ENCODE measurements around the gene MYBPC2. TPM values are rescaled to one million over a fixed set of nuclear protein-coding genes. Genes with fewer than 3 reads are reported as not detected.
"Not testable (repeated sequence)": the region's sequence is repeated elsewhere in the genome, so short reads cannot be mapped to it uniquely, and the experiment has no call there.

The MYBPC2 gene
- 59.5 TPM for total RNA-seq

DNA sequence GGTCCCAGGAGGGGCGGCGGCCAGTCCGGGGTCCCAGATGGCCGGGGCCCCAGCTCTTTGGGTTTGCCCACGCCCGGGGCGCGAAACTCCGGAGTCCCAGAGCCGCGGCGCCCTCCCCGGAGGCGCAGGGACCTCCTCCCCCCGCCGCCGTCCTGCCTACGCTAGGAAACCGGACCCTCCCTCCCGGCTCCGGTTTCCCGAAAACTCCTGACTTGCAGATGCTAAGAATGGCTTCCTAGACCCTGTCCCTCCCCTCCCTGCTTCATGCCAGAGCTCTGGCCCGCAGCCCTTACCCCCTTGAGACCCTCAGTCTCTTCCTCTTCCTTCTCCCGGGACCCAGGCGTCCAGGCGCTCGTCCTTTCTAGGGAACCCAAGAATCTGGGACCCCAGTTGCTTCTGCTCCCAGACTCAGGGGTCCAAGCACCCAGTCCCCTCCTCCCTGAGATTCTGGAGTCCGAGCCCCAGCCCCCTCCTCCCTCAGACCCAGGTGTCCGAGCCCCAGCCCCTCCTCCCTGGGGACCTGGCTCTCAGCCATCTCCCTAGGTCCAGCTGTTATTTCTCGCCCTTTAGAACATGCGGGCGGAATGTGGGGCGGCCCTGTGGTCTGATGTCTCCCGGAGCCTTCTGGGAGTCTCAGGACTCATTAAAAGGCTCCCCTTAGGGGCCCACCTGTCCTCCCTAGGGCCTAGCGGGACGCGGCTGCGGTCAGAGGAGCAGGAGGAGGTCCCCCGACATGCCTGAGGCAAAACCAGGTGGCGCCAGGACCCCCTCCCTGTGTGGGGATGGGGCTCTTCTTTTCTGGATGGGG lies at the start of gene MYBPC2:
MYBPC2 (plus strand) TSS at position 672 of the 808 bp plus-strand sequence; CDS start at position 734, 62 bp downstream.
- DNase-seq = peak; percentile 85

DNA sequence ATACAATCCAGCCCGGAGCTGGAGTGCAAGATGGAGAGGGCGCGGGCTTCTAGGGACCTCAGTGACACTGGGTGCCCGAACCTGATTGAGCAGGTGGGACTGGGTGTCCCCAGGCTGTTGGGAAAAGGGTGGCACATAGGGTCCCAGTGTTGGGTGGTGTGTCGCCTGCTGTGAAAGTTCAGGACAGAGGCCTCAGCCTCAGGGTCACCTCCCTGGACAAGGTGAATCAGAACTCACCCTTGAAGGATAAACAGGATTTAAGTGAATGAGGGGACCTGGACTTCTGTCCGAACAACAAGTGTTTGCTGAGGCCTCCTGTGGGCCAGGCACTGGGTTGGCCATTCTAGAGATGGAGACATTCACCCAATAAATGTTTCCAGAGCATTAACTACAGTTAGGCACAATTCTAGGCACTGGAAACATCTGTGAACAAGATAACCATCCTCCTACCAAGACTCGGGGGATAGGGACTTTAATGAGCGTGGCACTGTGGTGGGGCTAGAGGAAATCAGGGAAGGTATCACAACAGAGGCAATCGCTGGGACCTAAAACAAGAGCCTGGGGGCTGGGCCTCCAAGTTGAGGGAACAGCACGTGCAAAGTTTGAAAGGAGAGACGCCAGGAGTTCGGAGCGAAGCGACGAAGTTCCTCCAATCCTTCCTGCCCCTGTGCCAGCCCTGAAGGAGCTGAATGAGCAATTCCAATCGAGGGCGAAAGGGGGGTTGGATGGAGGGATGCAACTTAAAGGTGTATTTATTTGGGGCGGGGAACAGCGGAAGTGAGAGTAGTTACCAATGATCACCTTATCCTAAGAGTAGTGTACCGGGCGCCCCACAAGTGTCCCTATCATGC lies 49.5 kb upstream of the MYBPC2 start:
- peak; percentile 53 for DNase-seq

GRCh38 chr19:50383852-50384684 lies 48.6 kb upstream of the MYBPC2 start, which contains the start of gene POLD1:
Gene POLD1 (plus strand): TSS chr19:50384347. CDS start chr19:50398852, 14,505 bp downstream.
- peak; percentile 99 for DNase-seq

DNA sequence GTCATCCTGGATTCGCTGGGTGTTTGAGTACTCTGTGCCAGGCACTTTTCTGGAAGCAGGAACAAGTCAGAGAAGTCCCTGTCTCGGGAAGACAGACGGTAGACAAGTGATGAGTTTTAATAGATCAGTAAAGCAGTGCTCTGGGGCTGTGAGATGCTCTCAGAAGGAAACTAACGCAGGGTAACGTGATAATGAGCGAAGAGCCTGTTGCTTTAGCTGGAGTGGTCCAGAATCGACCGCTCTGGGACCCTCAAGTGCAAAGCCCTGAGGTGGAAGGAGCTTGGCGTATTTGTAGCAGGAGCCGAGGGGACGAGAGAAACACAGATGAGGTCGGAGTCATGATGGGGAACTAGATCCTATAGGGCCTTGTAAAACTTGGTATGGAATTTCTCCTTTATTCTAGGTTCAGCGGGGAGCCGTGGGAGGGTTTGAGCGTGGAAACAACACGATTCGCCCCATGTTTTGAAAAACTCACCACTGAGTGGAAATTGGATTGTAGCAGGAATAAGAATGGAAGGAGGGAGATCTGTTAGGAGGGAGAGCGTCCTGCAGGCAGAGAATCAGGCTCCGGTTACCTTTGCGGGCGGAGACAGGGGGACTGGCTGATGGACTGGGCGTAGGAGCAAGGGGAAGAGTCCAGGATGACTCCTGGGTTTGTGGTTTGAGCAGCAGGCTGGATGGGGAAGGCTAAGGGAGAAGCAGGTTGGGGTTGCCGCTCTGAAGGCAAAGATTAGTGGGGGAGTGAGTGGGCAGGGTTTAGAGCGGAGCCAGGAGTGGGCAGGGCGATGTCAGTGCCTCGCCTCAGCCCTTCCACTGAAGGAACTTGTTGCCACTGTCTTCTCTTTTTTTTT lies 47.8 kb upstream of the MYBPC2 start:
- no peak for DNase-seq

DNA sequence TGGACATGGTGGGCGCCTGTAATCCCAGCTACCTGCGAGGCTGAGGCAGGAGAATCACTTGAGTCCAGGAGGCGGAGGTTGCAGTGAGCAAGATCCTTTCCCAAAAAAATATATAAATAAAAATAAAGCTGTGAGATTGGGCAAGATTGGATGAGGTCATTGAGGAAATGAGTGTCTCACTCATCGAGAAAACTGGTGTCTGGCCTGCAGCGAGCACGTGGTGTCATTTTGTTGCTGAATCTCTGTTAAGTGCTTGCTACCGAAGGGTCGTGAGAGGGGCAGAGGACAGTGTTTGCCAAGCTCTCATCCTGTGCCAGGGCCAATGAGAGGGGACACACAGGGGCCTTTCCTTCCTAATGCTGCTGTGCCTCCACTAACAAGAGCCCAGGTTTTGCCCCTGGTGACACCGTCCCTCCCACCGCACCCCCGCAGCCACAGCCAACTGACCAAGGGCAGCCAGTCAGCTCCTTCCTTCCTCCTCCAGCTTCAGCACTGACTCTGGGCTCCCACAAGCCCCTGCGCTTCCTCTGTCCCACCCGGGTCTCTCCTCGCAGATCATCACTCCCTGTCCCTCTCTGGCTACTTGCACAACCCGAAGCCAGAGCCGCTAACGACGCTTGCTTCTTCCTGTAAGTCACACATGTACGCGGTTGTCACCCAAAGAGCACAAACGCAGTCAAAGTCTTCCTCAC lies 45.4 kb upstream of the MYBPC2 start:
- DNase-seq = no peak

DNA sequence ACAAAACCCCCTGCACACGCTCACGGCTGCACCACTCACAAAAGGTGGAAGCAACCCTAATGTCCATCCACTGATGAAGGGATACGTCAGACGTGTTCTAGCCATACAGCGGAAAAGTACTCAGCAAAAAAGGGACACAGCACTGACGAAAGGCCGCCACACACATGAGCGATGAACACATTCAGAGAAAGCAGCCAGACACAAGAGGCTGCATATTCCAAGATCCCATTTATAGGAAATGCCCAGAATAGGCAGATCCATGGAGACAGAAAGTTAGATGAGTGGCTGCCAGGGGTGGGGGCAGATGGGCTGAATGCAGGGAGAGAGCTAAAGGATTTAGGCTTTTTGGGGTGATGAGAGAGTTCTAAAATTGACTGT lies 44.8 kb upstream of the MYBPC2 start:
- no peak for DNase-seq

DNA sequence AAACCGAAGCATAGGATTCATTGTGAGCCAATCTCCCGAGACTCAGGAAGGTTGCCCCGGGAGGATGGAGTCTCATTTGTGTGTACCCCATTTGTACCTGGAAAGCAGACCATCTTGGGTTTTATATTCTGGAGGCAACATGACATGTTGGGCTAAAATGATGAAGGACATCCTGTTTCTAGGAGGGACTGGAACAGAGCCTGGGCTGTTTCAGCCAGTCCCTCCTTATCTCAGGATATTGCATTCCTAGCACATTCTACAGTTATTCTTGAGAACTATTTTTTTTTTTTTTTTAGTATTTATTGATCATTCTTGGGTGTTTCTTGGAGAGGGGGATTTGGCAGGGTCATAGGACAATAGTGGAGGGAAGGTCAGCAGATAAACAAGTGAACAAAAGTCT lies 42.4 kb upstream of the MYBPC2 start:
- not testable (repeated sequence) for DNase-seq

DNA sequence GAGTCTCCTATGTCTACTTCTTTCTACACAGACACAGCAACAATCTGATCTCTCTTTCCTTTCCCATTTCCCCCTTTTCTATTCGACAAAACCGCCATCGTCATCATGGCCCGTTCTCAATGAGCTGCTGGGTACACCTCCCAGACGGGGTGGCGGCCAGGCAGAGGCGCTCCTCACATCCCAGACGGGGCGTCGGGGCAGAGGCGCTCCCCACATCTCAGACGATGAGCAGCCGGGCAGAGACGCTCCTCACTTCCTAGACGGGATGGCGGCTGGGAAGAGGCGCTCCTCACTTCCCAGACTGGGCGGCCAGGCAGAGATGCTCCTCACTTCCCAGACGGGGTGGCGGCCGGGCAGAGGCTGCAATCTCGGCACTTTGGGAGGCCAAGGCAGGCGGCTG lies 41.7 kb upstream of the MYBPC2 start:
- DNase-seq = not testable (repeated sequence)

- no peak for DNase-seq
Measured at GRCh38 chr19:50392759-50393158, 39.9 kb upstream of the MYBPC2 start.

DNA sequence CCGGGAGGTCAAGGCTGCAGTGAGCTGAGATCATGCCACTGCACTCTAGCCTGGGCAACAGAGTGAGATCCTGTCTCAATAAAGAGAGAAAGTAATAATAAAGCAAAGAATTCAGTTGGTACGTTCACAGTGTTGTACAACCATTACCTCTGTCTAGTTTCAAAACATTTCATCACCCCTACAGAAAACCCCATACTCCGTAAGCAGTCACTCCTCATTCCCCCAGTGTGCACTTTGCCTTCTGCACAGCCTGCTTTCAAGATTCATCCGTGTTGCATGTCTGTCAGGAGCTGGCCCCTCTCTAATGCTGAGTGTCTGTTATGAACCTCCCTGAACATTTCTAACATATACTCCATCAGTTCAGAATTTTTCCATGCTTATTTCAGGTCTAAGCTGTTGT lies 39.1 kb upstream of the MYBPC2 start:
- DNase-seq = no peak

DNA sequence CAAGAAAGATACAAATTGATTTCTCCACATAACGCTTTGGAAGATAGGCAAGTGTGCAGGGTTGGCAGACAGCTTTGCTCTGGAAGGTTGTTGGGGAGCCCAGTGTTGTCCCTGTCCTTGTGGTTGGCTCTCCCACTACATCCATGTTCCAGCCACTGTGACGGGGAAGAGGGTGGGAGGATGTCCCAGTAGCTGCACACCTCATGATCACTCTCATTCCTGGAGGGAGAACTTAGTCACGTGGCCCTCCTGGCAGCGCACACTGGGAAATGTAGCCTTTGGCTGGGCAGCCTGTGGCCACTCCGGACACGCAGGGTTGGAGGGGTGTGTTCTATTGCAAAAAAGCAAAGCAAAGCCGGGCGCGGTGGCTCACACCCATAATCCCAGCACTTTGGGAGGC lies 38.7 kb upstream of the MYBPC2 start:
- DNase-seq = no peak

DNA sequence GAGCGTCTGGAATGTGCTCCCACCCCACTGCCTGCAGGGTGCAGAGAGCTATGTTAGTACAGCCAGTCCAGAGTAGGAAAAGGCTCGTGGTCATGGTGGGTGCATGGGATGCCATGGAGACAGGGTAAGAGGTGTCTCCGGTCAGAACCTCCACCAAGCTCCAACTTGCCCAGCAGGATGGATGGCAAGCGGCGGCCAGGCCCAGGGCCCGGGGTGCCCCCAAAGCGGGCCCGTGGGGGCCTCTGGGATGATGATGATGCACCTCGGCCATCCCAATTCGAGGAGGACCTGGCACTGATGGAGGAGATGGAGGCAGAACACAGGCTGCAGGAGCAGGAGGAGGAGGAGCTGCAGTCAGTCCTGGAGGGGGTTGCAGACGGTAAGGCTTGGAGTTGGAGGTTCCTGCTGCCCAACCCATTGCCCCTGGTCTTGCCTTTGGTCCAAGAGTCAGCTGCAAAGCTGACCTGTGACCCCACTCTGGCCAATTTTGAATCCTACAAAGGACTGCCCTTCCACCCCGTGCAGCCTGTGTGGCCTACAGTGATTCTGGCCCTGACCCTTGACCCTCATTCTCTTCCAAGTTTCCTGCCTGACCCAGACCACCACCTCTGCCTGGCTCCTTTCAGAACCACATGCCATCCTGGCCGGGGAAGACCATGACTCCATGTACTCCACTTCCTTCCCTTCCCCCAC lies 33.9 kb upstream of the MYBPC2 start:
- DNase-seq = no peak

DNA sequence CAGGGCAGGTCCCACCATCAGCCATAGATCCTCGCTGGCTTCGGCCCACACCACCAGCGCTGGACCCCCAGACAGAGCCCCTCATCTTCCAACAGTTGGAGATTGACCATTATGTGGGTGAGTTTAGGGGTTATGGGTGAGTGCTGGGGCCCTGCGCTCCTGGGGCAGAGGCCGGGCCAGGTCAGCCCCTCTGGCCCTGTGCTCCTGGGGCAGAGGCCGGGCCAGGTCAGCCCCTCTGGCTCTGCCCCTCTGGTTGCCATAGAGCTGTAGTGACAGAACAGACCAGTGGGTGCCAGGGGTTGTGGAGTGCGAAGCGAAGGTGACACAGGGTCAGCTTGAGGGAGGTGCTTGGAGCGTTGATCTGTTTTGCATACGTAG lies 33.3 kb upstream of the MYBPC2 start:
- no peak for DNase-seq

GRCh38 chr19:50401605-50402450 lies 30.9 kb upstream of the MYBPC2 start:
- DNase-seq = no peak

- no peak for DNase-seq
Measured at GRCh38 chr19:50402544-50403301, 30.0 kb upstream of the MYBPC2 start.

GRCh38 chr19:50406156-50406820 lies 26.4 kb upstream of the MYBPC2 start:
- DNase-seq = no peak

DNA sequence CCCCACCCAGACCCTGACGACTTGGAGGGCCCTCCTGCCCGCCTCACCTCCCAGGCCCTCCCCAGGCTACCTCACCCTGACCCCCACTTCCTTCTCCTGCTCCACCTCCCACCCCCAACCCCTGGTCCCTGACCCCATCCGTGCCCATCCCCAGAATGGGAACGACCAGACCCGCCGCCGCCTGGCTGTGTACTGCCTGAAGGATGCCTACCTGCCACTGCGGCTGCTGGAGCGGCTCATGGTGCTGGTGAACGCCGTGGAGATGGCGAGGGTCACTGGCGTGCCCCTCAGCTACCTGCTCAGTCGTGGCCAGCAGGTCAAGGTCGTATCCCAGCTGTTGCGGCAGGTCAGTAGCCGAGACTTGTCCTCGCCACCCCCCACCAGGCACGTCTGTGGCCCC lies 25.9 kb upstream of the MYBPC2 start:
- DNase-seq = no peak

GRCh38 chr19:50409347-50409746 lies 23.3 kb upstream of the MYBPC2 start:
- DNase-seq = no peak

Data from tongue (tissue), 2 donors.